Erythroblast (primary cell): Measurements from ENCODE around the gene WDR31.

Experiments used
- GATA1 ChIP-seq: IDR thresholded peaks from 2 replicates; pipeline ENCODE4 v1.6.1; 2011; ENCODE audit warnings: low read depth, mild to moderate bottlenecking, control low read depth, low read length, moderate library complexity
- POLR2A ChIP-seq: IDR thresholded peaks from 2 replicates; pipeline ENCODE4 v1.6.1; 2011; ENCODE audit warnings: mild to moderate bottlenecking, low read length

DNA sequence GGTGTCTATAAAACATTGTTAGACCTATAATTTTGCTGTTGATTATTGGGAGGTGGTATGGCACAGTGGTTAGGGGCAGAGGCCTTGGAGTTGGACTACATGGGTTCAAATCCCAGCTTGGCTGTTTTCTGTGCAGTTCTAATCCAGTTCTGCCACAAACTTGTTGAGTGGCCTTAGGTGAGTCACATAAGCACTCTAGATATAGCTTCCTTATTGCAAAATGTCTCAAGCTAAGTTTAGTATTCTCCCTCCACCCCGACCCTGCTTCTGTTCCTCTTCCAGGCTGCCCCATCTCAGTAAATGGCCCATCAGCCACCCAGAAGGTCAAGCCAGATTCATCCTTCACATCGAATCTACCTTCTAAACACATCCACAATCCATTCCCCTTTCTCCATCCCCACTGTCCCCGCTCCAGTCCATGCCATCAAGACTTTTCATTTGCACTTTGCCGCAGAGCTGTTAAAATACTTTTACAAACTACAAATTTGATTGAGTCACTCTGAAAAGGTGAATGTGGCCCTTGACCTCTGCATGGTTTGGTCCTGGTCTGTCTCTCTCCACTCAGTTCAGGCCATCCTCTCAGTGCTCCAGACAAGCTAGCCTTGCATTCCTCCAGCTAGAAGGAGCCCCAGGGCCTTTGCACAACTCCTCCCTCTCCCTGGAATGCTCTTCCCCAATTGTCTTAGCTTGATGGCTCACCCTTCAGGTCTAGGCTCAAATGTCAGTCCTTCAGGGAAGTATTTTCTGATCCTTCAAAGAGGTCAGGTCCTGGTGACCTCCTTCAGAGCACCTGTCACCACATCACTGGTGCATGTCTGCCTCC, 46.7 kb upstream of the WDR31 start:
- TF ChIP-seq POLR2A, result no peak
- TF ChIP-seq GATA1, result no peak
